ENCODE results near the gene NEMP1. TPM values are rescaled to one million over a fixed set of nuclear protein-coding genes. Genes with fewer than 3 reads are reported as not detected.

NEMP1 gene
- total RNA-seq, 1 donor from 2014 or later, result 7.8 TPM

DNA sequence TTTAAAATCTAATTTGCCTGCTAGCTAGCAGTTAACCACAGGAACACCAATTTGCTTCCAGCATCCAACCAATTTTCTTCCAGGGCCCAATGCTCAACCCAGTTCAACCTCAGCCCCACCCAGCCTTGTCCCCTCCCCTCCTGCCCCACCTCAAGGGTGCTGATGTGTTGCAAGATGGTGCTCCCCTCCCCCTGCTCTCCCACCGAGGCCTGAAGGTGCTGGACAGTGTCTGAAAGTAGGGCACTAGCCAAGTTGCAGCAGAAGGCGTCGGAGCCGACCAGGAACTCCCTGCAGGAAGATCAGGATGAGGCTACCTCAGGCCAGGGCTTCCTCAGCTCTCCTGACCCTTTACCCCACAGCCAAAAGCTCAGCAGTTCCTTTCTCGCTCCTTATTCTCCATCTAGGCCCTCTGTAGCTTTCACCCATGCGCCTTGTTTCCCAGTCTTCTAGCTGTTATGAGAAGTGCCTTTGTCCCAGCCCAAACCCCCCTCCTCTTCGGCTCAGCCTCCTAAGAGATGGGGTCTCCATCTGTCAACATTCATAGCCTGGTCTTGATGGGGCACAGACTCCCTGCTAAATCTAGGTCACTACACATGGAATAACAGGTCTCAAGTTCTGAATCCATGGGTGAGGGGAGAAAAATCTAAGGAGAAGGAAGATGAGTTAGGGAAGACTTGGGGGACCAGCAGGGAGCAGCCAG, 29.0 kb upstream of the NEMP1 start:
- no peak for DNase-seq (ENCODE audit: low read depth)

DNA sequence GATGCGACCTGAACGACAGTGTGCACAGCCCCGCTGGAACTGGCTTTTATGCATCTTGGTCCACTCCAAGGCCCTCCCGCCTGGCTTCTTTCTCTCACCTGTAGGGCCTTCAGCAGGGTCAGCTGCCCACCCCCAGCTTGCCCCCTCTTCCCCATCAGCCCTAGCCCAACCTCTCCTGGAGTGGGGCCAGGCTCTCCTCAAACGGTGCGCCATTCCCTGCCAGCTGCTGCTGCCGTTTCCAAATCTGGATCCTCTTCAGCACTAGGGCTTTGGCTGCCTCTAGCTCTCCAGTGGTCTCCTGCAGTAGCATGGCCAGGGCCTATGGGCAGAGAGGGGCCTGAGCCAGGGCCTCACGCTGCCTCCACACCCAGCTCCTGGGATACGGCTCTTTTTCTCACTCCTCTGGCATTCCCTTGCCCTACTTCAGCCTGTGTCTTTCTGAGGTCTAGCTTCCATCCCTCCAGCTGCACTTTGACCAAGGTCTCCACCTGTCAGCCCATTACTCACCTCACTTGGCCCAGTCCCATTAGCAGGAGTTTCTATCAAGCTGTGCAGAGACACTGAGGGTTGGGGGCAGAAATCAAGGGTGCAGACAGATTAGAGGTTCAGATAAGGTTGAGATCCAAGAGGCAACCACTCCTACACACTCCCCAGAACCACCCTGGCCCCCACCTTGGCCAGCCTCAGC, 27.6 kb upstream of the NEMP1 start:
- no peak for DNase-seq (ENCODE audit: low read depth)

DNA sequence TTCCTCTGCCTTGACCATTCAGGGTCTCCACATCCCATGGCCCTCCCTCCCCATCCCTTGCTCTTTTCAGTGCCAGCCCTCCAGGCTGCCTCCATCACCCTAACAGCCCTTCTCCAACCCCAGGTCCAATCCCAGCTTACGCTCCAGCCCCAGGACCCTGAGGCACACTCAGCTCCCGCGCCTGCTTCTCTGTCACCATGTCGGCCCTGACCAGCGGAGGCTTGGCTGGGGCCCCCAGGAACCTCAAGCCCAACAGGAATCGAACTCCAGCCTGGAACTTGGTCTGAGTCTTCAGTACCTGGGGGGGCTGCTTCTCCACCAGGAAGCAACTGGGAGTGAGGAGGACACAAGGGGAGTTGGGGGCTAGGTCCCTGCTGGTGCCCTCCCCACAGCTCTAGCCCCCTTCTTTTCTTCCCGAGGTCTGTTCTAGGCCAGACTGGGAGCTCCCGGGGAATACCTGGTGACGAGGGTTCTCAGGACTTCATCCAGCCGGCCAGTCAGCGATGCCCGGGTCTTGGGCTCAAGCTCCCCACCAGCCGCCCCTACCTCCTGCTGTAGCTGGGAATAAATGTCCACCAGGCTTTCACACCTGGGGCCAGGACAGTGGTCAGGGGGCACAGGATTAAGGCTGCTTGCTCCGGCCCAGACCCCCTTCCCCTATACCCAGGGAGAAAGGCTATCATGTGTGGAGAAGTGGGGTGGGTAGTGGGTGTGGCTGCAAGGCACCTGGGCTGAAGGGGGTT, 26.6 kb upstream of the NEMP1 start:
- no peak for DNase-seq (ENCODE audit: low read depth)

DNA sequence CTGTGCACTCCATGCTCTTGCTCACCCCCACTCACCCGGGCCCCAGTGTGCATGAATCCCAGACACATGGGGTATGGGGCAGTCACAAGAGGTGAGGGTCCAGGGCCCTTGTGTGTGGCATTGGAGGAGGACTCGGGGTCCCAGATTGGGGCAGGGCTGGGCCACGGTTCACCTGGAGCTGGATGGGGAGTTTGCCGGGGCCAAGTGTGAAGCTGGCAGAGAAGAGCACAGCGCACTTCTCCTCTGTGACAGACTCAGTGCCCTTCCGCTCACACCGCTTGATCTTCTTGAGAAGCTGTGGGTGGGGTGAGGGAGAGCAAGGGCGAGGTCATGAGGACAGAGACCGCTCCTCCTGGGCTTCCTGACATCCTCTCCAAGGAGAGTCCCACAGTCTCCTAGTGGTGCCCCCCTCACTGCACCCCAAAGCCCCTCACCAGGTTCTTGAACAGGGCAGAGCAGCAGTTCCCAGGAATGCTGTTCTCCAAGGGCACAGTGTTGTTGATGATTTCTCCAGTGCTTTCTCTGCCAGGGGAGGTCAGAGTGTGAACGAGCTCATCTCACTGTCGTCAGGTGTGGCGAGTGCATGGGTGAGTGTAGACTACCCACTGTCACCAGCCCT, 25.8 kb upstream of the NEMP1 start:
- DNase-seq (ENCODE audit: low read depth), result no peak

DNA sequence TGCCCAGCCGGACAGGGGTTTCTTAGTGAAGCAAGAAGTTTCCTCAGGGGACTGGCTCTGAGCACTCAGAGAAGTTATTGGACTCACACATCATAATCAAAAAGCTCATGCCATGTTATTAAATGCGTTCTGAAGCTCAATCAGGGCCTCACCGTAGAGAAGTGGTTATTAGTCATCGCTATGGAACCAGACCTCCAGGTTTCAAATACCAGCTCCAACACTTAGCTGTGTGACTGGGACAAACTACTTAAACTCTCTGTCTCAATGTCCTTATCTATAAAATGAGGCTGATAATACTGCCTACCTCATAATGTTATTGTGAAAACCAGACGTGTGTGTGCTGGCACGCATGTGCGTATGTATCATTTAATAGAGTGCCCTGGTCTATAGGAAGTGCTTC, 25.3 kb upstream of the NEMP1 start:
- DNase-seq (ENCODE audit: low read depth), result no peak

DNA sequence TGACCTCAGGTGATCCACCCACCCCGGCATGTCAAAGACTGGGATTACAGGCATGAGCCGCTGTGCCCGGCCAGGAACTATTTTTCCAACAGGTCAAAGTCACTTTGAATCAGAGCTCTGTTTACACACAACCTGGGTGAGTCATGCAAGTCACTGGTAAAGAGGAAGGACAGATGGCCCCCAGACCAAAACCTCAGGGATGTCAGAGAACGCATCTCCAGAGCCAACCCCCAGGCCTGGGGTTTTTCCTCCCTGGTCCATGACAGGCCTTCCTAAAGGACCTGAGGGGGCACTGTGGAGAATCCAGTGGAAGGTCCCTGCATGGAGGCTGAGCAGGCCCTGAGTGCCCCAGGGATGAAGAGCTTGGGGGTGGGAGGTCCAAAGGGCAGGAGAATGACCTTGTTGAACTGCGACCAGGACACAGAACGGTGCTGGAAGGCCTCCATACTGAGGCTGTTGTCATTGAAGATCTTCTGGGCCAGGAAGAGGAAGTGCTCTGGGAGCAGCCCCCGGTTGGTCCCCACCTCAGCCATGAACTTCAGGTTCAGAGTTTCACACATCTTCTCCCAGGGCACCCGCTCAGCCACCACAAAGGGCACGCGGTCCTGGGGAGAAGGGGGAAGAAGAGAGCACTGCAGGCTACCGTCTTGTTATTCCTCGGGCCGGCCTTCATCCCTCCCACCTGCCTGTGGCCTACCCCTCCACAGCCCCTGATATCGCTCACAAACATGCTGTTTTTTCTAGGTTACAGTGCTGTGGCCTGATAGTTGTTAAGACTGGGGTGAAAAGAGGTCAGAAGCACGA, 23.5 kb upstream of the NEMP1 start:
- DNase-seq (ENCODE audit: low read depth), result peak; percentile 68

DNA sequence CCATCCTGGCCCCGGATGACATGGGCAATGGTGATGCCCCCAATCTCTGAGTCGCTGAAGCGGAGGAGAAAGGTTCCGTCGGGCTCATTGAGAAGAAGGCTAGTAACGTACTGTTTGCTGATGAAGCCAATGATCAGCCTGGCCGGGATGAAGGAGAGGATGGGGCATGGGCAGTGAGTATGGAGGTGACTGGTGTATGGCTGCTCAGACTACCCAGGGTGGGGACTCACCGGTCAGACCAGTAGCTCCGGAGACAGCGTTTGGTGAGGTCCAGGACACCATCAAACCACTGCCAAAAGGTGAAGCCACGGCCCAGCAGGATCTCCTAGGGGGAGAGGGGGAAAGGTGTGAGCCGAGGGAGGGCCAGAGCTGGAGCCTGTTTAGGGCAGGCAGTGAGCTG, 21.2 kb upstream of the NEMP1 start:
- DNase-seq (ENCODE audit: low read depth), result no peak

DNA sequence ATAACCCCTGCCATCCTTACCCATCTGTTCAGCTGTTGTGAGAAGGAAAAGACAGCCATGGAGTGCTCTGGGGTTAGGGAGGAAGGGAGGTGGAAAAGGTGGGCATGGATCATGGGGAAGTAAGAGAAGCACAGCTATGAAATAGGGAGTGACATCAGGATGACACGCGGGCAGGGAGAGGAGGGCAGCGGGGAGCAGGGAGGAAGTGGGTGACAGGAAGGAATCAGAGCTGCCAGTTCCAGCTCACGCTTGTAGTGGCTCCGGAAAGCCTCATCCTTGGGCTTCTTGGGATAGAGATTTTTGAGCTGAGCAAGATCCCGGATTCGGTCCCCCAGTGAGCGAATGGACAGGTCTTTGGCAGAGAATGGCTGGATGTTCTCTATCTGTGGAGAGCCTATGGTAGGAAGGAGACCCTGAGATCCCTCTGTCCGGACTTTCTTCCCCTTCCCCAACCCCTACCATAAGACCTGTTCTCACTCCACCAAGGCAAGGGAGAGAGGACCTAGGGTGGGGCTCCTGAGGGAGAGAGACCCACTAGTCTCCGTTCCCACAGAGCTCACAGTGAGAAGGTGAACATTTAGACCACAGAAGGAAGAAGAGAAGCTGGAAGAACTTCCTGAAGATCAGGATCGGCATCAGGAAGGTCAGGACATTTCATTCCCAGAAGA, 20.6 kb upstream of the NEMP1 start:
- no peak for DNase-seq (ENCODE audit: low read depth)

DNA sequence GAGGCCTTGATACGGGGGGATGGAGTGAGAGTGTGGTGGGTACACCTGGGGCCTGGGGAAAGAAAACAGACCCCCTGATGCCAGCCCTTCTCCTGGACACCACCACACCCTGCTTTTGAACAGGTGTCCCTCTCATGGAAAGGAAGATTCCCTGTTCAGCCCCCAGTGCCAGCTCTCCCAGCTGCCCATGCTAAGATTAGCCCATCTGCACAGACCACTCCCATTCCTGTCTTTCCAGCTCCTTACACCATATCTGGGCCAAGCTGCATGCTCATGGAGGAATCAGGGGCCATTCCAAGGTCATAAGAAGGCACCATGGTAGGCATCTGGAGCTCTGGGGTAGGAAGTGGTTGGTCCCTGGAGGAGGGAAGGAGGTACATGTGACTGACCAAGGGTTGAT, 20.0 kb upstream of the NEMP1 start:
- no peak for DNase-seq (ENCODE audit: low read depth)

DNA sequence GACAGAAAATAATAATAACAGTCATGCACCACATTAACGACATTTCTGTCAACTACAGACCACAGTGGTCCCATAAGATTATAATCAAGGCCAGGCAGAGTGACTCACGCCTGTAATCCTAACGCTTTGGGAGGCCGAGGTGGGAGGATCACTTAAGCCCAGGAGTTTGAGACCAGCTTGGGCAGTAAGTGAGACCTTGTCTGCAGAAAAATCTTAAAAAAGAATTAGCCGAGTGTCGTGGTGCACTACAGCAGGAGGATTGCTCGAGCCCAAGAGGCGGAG, 18.9 kb upstream of the NEMP1 start:
- DNase-seq (ENCODE audit: low read depth), result no peak

DNA sequence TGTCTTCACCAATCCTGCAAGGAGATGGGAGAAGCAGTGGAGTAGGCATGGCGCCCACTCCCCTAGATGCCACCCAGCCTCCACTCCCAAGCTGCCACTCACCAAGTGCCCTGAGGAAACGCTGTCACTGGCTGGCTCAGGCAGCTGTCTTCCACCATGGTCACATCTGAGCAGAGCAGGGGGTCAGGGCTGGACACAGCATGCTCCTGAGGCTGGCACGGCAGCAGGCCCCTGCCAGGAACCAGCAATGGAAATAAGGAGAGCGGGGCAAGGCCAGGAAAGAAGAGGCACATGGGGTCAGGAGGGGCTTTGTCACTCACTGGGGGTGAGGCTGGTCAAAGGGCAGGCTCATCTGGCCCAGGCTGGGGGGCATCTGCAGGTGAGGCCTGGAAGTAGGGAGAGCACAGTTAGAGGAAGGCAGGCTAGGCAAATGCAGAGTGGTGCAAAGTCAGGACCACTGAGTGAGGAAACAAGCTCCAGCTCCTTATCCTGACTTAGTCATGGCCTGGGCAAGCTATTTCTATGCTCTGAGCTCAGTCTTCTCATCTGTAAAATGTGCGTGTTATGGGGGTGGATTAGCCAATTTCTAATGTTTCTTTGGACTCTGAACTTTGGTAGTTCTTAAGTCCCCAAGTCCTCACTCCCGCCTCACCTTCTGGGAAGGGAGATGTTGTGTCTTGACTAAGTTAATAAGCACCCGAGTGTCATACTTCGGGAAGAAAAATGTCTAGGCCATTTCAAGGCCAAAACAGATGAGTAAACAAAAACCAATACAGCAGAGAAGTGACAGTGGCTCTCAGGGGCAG, 18.4 kb upstream of the NEMP1 start:
- DNase-seq (ENCODE audit: low read depth), result no peak

DNA sequence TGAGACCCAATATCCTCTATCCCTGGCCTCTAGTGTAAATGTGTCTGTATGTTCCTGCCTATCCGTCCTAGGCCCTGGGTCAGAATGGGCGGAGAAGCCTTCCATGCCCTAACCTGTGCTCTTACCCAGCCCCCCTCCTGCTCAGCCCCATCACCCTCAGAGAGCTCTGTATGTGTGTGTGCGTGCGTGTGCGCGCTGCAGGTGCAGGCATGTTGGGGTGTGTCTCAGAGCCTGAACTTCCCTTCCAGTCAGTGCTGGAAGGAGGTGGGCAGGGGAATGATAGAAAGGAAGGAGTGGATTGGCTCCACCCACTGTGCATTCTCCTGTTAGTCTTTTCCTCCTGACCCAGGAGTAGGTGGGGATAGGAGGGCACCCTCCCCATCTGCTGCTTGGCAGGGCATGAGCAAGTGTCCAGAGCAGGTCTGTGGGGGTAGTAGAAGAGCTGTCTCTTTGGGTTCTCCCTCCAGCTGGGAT, 17.5 kb upstream of the NEMP1 start:
- DNase-seq (ENCODE audit: low read depth), result no peak

DNA sequence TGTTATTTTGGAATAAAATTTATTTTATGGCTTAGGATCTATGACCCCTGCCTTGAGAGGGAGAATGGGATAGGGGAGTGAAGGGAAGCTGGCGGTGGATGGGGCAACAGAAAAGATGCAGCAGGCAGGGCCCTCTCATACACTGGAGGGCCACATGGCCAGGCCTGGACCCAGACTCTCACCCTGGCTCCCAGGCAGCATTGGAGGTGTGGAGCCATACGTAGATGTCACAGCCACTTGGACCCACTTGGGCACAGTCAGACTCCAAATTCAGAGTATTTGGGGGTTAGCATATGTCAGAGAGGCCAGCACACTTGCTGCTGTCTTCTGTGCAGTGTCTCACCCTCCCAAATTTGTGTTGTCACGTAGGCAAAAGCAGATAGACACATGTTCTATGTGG, 16.8 kb upstream of the NEMP1 start:
- DNase-seq (ENCODE audit: low read depth), result no peak

DNA sequence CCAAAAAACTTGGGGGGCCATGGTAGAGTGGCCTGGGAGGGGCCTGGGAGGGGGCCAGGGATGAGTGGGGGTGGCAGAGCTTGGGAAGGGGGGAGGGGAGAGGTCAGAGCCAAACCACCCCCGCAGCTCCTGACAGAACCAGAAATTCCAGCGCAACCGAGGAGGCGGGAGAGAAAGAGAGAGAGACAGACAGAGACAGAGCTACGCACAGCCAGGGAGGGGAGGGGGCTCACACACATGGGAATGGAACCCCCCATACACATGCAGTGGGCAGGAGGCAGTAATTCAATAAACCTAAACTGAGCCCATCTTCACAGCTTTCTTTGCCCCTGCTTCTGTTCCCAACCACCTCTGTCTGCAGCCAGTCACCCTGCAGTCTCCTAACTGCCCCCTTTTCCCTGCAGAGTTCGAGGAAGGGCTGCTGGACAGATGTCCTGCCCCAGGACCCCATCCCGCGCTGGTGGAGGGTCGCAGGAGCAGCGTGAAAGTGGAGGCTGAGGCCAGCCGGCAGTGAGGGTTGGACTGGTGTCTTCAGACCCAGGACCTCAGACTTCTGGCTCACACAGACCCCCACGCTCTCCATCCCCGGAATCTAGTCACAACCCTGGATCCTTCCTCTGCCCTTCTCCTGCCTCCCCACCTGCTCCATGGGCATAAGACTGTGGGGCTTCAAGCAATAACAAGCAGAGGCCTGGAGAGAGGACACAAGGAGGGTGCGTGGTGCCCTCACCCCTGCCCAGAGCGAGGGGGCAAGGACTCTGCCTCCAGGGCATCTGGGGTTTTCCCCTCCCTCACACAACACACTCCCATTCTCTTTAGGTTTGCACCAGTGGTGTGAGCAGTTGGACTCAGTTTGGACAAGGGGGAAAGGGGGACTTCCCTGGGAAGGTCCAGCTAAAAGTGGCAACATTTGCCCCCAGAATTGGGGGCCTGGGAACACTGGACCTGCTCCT, 15.9 kb upstream of the NEMP1 start:
- DNase-seq (ENCODE audit: low read depth), result no peak

DNA sequence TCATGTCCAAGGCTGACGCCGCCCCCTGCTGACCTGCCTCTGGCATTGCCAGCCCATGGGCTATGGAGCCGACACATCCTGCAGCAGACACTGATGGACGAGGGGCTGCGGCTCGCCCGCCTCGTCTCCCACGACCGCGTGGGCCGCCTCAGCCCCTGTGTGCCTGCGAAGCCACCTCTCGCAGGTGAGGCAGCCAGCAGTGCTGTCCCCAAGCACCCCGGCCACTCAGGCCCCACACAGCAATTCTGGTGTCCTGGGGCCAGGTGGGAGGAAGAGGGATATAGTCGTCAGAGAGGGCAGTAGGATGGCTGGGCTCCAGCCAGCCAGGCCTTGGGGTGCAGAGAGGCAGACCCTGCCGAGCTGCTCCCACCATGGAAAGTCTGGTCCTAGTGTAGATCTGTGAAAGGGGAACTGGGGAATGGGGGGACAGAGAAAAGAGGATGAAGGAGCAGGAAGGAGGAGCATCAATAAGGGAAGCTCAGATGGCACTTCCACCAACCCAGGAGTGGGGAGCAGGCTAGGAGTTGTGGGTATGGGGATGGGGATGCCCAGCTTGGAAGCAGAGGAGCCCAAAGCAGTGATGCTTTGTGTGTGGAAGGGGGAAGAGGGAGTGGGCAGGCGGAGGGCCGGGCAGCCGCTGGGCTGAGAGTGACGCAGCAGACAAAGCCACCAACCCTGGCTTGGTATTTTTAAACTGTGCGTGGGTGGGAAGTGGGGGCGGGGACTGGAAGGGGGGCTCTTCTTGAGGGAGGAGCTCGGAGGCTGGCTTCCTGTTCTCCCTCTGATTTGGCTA, 15.0 kb upstream of the NEMP1 start:
- peak; percentile 45 for DNase-seq (ENCODE audit: low read depth)

DNA sequence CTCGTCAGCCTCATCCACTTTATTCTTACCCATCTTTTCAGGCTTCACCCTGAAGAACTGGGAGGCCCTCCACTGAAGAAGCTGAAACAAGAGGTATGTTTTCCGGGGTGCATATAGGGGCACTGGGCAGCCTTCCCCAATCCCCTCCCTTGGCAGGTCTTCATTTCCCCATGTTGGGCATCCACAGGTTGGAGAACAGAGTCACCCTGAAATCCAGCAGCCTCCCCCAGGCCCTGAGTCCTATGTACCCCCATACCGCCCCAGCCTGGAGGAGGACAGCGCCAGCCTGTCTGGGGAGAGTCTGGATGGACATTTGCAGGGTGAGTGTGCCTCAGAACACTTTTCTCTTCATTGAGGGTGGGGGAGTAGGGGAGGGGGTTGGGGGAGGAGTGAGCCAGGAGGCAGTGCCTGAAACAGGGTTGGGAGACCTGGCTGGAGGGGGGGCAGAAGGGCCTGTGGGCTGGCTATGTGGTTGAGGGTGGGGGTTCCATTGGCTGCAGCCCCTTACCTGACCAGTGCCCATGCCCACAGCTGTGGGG, 14.4 kb upstream of the NEMP1 start:
- DNase-seq (ENCODE audit: low read depth), result no peak

DNA sequence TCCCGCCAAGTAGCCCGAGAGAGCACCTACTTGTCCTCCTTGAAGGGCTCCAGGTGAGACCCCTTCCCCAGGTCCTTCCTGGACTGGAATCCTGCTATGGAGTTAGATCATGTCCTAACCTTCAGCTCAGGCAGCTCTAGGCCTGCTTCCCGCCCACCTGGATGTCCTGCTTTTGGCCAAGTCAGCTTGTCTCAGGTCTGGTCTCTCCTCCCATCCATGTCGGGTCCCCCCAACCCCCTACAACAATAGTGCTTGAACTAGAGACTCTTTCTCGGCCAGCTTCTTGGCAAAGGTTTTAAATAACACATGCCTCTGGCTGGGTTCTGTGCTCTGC, 13.9 kb upstream of the NEMP1 start:
- DNase-seq (ENCODE audit: low read depth), result no peak

All from renal cortical epithelial cell (primary cell).